Esophagus squamous epithelium (tissue), 5 donors: Measurements from ENCODE around the gene FIGN. TPM values are rescaled to one million over a fixed set of nuclear protein-coding genes. Genes with fewer than 3 reads are reported as not detected.

Source experiments
- DNase-seq: peaks from one replicate; lab custom pipeline; 2025; lab: John Stamatoyannopoulos, UW
- H3K27ac ChIP-seq, 4 donors: fragments of 200-600 bp; sonication (generic); one replicate each; pipeline ENCODE4 v1.5.1; 2016 to 2019; ENCODE audit warnings: mild to moderate bottlenecking in 1 of 4
- H3K27me3 ChIP-seq, 4 donors: fragments of 200-600 bp; sonication (generic); 1 replicate in 3 of 4; 2 replicates in 1 of 4; pipeline versions ENCODE4 v1.5.1 to v1.6.0; 2017 to 2021; ENCODE audit warnings: antibody characterized with exemption in 1 of 4
- H3K36me3 ChIP-seq, 3 donors: fragments of 200-600 bp; sonication (generic); one replicate each; pipeline ENCODE4 v1.5.1; 2016 to 2019
- H3K4me1 ChIP-seq, 3 donors: fragments of 200-600 bp; sonication (generic); one replicate each; pipeline ENCODE4 v1.5.1; 2017 to 2019
- H3K4me3 ChIP-seq, 4 donors: fragments of 200-600 bp; sonication (generic); 1 replicate in 3 of 4; 2 replicates in 1 of 4; pipeline ENCODE4 v1.5.1; 2016 to 2019; ENCODE audit warnings: mild to moderate bottlenecking in 2 of 4, moderate library complexity in 1 of 4
- H3K9me3 ChIP-seq, 3 donors: fragments of 200-600 bp; sonication (generic); one replicate each; pipeline ENCODE4 v1.5.1; 2016 to 2019
- POLR2A ChIP-seq, 4 donors: fragments of 450-650 bp; IDR thresholded peaks; one replicate each; pipeline ENCODE4 v1.6.1; 2017; ENCODE audit warnings: antibody characterized with exemption in 4 of 4, mild to moderate bottlenecking in 4 of 4, moderate library complexity in 3 of 4
- WGBS, 2 donors: methylation state at CpG; one replicate each; pipeline ENCODE4 v1.1.5; 2018; 5-methylcytosine and 5-hydroxymethylcytosine counted together
- intact Hi-C: fragments of 100-400 bp; cut with DNase I; formaldehyde crosslinking; loops from one replicate; pipeline ENCODE4 v1.15.0; 2022
- total RNA-seq, 4 donors: library from RNA; depleted of rRNA; stranded (reverse); fragments of >200 nt; gene quantifications; one replicate each; pipeline ENCODE4 v1.1.0, GENCODE V29; 2016
- TF ChIP-seq, protein P1 (sequence below), 6 experiments: fragments of 450-650 bp in 4 of 6; fragments of 200-600 bp in 2 of 6; sonication (generic) in 2 of 6; IDR thresholded peaks; one replicate each; pipeline ENCODE4 v1.5.1; 2016 to 2019; ENCODE audit warnings: antibody characterized with exemption in 6 of 6, mild to moderate bottlenecking in 4 of 6, moderate library complexity in 4 of 6
- donor health status: DM: yes; HTN: yes; CAD: no.

The FIGN gene
- total RNA-seq, 4 donors from 2014 or later: 0.38 to 2.1 (median 1.8) TPM

DNA sequence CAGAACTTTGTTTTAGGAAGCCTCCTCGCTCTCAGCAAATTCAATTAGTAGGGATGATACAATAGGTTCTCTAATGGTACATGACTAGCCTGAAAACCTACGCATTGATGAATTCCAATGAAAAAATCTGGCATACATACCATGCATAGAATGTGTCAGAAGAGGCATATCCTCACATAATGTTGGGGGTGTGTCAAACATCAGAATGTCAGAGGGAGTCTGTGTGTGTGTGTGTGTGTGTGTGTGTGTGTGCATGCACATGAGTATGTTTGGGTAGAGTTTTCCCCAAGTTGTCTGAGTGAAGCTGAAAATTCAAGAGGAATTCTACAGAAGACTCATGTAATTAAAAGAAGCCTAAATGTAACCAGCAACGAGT is 78.5 kb downstream of the FIGN start:
- Histone ChIP-seq H3K27ac (no peak overlapping the region), H3K4me3 (no peak overlapping the region), H3K9me3 (no peaks in the 10 kb centered on the region), H3K4me1 (peaks cover 0 to 12% (median 0%) of the 10 kb centered on the region in 3 donors), H3K36me3 (no peaks in the 10 kb centered on the region), H3K27me3 (no peaks in the 10 kb centered on the region)
- DNase-seq: no peak
- no peak for TF ChIP-seq POLR2A (IDR thresholded peaks at IDR 0.05)
- TF ChIP-seq, protein P1, sequence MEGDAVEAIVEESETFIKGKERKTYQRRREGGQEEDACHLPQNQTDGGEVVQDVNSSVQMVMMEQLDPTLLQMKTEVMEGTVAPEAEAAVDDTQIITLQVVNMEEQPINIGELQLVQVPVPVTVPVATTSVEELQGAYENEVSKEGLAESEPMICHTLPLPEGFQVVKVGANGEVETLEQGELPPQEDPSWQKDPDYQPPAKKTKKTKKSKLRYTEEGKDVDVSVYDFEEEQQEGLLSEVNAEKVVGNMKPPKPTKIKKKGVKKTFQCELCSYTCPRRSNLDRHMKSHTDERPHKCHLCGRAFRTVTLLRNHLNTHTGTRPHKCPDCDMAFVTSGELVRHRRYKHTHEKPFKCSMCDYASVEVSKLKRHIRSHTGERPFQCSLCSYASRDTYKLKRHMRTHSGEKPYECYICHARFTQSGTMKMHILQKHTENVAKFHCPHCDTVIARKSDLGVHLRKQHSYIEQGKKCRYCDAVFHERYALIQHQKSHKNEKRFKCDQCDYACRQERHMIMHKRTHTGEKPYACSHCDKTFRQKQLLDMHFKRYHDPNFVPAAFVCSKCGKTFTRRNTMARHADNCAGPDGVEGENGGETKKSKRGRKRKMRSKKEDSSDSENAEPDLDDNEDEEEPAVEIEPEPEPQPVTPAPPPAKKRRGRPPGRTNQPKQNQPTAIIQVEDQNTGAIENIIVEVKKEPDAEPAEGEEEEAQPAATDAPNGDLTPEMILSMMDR (IDR thresholded peaks at IDR 0.05): no peak
- WGBS, 2 donors: 80 to 83% methylated on average over 3 of the region's 3 CpGs
- intact Hi-C loops: no loop called here

DNA sequence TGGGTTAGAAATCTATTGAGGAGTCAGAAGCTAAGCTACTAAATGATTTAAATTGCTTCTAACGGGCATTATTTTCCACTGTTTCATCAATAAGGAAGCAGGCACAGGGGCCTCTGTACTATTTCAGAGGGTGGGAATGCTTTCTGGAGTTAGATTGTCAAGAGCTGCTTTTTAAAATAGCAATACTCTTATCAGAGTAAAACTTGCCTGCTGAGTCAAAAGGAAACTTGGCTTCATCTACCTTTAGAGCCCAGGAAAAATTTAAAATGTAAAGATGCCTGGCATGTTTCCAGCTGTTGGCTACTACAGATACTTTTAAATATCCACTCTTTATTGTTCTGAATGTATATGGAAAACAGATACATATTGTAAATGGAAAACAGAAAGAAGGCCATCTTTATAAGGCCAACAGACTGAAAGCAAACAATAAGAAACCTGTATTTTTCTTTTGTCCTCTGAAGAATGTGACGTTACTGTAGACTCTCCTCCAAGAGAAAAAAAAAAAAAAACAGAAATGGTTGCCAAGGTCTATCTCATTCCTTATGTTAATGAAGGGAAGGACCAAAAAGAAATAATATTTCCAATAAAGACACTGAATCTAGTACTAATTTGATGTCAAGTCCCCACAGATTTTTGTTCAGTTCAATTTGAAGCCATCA is 79.1 kb downstream of the FIGN start:
- no peaks in the 10 kb centered on the region for H3K9me3 ChIP-seq
- no peak overlapping the region for H3K27ac ChIP-seq
- H3K27me3 ChIP-seq: no peaks in the 10 kb centered on the region
- no peak for DNase-seq
- WGBS, 2 donors: 60 to 71% methylated on average over 2 of the region's 2 CpGs
- no peak overlapping the region for H3K4me3 ChIP-seq
- H3K36me3 ChIP-seq: no peaks in the 10 kb centered on the region
- H3K4me1 ChIP-seq: peaks cover 0 to 12% (median 0%) of the 10 kb centered on the region in 3 donors
- no peak for TF ChIP-seq POLR2A (IDR thresholded peaks at IDR 0.05)
- TF ChIP-seq, protein P1 (IDR thresholded peaks at IDR 0.05): no peak
- intact Hi-C loops: no loop called here

DNA sequence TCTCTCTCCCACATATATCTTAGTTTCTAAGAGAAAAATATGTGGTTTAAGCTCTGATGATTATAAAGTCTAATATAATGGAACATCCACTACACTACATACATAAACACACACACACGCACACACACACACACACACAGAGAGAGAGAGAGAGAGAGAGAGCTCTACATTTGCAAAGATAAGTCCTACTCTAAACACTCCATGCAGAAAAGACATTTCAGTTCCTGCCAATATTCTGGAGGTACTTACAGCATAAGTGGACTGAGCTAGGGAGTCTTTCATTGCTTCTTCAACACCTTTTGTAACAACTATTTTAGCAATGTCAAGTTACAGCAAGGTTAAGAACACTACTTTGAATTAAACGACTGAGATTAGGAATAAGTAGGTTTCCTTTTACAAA is 80.1 kb downstream of the FIGN start:
- Histone ChIP-seq H3K4me1 (peaks cover 0 to 12% (median 0%) of the 10 kb centered on the region in 3 donors), H3K9me3 (no peaks in the 10 kb centered on the region), H3K4me3 (no peak overlapping the region), H3K27ac (no peak overlapping the region), H3K27me3 (no peaks in the 10 kb centered on the region), H3K36me3 (no peaks in the 10 kb centered on the region)
- 76 to 85% methylated on average over 2 of the region's 2 CpGs for WGBS, 2 donors
- TF ChIP-seq POLR2A (IDR thresholded peaks at IDR 0.05): no peak
- TF ChIP-seq, protein P1 (IDR thresholded peaks at IDR 0.05): no peak
- intact Hi-C loops: no loop called here
- DNase-seq: no peak

DNA sequence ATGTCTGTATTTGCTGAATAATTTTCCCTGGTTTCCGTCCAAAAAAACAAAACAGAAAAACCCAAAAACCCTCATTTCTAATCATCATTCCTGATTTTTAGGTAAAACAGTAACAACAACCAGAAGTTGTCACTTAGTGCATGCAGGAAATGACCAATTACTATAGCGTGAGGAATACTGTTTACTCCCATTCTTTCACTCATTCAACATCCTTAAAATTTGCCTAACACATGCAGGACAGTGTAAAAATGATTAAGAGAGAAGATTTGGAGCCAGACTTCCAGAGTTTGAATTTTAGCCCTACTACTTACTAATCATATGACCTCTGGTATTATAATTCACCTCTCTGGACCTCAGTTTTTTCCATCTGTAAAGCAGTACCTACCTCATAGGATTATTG is 83.1 kb downstream of the FIGN start:
- TF ChIP-seq, protein P1 (IDR thresholded peaks at IDR 0.05): no peak
- Histone ChIP-seq H3K27ac (no peak overlapping the region), H3K27me3 (no peaks in the 10 kb centered on the region), H3K4me3 (no peak overlapping the region), H3K9me3 (no peaks in the 10 kb centered on the region), H3K36me3 (no peaks in the 10 kb centered on the region), H3K4me1 (no peaks in the 10 kb centered on the region)
- WGBS, 2 donors: 61 to 80% methylated on average over 2 of the region's 2 CpGs
- intact Hi-C loops: no loop called here
- no peak for DNase-seq

GRCh38 chr2:163649080-163649479 is 86.7 kb downstream of the FIGN start:
- H3K27me3 ChIP-seq: no peaks in the 10 kb centered on the region
- no peaks in the 10 kb centered on the region for H3K4me1 ChIP-seq
- no peak for DNase-seq
- TF ChIP-seq, protein P1 (IDR thresholded peaks at IDR 0.05): no peak
- no peak for TF ChIP-seq POLR2A (IDR thresholded peaks at IDR 0.05)
- no peak overlapping the region for H3K4me3 ChIP-seq
- H3K9me3 ChIP-seq: no peaks in the 10 kb centered on the region
- H3K36me3 ChIP-seq: no peaks in the 10 kb centered on the region
- 78% methylated on average over 1 of the region's 1 CpG; no CpG with 5 or more reads in 1 of the 2 donors for WGBS, 2 donors
- H3K27ac ChIP-seq: no peak overlapping the region
- intact Hi-C loops: no loop called here
